NCI-H748 (cell line): ENCODE data around the gene RASGRP3.
"Not testable (repeated sequence)": the region's sequence is repeated elsewhere in the genome, so short reads cannot be mapped to it uniquely, and the experiment has no call there.

Source experiments
- DNase-seq: peaks from one replicate; lab custom pipeline; 2025; ENCODE audit not compliant: unreplicated experiment; lab: John Stamatoyannopoulos, UW

The RASGRP3 gene, protein sequence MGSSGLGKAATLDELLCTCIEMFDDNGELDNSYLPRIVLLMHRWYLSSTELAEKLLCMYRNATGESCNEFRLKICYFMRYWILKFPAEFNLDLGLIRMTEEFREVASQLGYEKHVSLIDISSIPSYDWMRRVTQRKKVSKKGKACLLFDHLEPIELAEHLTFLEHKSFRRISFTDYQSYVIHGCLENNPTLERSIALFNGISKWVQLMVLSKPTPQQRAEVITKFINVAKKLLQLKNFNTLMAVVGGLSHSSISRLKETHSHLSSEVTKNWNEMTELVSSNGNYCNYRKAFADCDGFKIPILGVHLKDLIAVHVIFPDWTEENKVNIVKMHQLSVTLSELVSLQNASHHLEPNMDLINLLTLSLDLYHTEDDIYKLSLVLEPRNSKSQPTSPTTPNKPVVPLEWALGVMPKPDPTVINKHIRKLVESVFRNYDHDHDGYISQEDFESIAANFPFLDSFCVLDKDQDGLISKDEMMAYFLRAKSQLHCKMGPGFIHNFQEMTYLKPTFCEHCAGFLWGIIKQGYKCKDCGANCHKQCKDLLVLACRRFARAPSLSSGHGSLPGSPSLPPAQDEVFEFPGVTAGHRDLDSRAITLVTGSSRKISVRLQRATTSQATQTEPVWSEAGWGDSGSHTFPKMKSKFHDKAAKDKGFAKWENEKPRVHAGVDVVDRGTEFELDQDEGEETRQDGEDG

DNA sequence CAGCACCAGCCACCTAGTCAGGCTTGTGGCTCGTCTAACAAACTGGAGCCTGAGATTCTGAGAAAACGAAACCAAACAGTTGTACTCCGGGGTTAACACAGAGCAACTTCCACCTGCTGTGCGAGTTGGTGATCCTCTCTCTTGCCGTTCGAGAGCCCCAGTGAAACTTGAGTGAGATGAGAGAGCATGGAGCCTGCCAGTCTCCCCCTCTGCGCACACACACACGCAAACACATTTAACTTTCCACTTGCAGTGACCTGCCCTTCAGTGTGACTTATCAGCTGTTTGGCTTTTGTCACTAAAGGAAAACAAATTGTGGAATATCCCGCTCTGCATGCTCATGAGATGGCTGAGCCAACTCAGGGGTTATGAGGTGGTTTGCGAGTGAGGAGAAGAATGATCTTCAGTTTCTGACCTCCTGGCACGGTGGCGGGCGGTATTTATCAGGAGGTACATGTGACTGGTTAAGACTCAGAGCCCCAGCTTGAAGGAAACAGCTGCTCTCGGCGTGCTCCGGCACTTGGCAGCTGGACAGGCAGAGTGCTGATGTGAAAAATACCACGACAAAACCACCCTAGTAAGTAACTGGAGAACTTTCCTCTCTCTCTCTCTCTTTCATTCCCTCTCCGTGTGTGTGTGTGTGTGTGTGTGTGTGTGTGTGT, at the start of gene RASGRP3:
Gene RASGRP3 (plus strand): TSS at position 519 of the 662 bp plus-strand sequence. CDS start 38,488 bp downstream, outside the sequence.
- peak; percentile 69 for DNase-seq

GRCh38 chr2:33426666-33427231, 49.7 kb upstream of the RASGRP3 start:
- DNase-seq, result no peak

GRCh38 chr2:33430077-33430476, 46.4 kb upstream of the RASGRP3 start:
- no peak for DNase-seq

DNA sequence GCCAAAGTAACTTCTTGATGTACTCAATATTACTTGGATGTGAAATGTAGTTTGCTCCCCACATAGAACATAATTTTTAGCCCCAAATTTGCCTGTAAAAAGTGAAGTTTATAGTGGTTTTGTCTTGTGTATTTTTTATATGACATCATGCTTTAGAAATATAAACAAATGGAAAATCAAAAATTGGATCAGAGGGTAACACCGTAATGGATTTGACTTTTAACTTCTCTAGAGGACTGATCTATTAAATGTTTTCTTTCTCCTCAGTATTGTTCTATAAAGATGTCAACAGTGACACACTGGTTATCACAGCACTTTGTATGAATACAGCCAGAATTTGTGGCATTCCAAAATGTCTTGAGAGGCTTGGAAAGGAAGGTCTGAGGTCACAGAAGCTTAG, 45.6 kb upstream of the RASGRP3 start:
- no peak for DNase-seq

- DNase-seq, result no peak
Measured at GRCh38 chr2:33432871-33433270, 43.6 kb upstream of the RASGRP3 start.

GRCh38 chr2:33433279-33434235, 42.9 kb upstream of the RASGRP3 start:
- no peak for DNase-seq

- DNase-seq, result no peak
Measured at GRCh38 chr2:33435518-33435917, 40.9 kb upstream of the RASGRP3 start.

- no peak for DNase-seq
Measured at GRCh38 chr2:33436083-33436482, 40.4 kb upstream of the RASGRP3 start.

GRCh38 chr2:33437297-33437696, 39.2 kb upstream of the RASGRP3 start:
- DNase-seq, result no peak

- no peak for DNase-seq
Measured at GRCh38 chr2:33437815-33438214, 38.6 kb upstream of the RASGRP3 start.

DNA sequence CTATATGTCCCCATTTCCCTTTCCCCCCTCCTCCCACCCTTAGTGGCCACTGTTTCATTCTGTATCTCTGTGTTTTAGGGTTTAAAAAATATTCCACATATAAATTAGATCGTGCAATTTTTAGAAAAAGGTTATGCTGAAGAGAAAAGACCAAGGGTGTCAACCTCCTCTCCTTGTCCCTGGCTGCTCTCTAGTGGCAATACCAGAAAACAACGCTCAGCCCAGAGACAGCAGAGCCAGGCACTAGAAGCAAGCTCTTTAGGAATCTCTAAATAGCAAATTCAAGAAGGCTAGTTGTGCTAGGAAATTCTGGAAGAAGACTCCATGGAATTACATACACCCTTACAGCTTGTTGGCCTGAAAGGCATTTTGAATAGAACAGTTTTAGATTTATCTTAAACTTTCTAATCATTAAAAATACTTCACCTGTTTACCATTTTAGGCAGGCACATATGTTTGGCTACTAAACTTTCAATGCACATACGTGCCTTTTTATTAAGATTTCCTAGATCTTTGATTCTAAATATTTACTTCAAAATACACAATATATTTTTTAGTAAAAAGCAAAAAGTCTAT, 35.1 kb upstream of the RASGRP3 start:
- peak; percentile 33 for DNase-seq

- DNase-seq, result not testable (repeated sequence)
Measured at GRCh38 chr2:33442052-33442451, 34.4 kb upstream of the RASGRP3 start.

- no peak for DNase-seq
Measured at GRCh38 chr2:33442528-33443079, 33.8 kb upstream of the RASGRP3 start.

DNA sequence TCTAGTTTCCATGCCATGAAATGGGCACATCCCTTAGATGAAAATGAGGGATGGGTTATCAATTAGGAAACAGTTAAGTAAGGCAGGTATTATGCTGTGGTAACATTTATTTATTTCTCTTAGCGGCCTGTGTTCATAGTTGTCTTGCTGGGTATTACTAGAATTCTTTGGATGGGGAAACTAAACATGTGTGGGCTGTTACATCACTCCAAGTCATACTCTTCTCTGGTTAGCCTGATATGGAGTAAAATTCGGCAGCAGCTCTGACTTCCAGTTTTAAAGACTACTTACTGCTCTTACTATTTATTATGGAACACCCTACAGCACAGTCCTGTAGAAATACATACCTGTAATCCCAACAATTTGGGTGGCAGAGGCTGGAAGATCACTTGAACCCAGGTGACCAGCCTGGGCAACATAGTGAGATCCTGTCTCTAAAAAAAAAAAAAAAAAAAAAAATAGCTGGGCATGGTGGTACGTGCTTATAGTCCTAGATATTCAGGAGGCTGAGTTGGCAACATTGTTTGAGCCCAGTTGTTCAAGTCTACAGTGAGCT, 33.1 kb upstream of the RASGRP3 start:
- DNase-seq, result no peak

DNA sequence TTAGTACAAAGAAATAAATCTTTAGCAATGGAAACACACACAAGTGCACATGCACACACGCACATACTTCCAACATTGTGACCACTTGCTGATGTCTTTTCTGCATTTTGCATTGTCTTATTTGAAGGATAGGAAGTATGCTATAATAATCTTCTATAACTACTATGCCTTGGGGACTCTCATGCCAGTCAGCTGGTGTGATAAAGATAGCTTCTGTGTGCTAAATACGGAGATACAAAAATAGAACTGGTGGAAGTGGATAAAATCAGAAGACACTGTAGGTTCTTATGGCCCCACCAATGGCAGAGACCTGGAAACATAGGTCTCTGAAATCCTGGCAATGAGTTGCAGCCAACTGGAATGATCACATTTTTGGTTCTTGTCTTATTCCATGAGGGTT, 31.5 kb upstream of the RASGRP3 start:
- no peak for DNase-seq

GRCh38 chr2:33448220-33448899, 28.1 kb upstream of the RASGRP3 start:
- DNase-seq, result no peak

DNA sequence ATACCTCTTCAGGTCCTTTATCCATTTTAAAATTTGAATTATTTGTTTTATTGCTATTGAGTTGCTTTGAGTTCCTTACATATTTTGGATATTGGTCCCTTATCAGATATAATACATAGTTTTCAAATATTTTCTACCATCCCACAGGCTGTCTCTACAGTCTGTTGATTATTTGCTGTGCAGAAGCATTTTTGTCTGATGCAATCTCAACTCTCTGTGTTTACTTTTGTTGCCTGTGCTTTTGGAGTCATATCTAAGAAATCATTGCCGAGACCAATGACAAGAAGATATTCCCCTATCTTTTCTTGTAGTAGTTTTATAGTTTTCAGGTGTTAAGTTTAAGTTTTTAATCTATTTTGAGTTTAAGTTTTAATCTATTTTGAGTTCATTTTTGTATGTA, 25.2 kb upstream of the RASGRP3 start:
- no peak for DNase-seq

- no peak for DNase-seq
Measured at GRCh38 chr2:33451825-33452224, 24.6 kb upstream of the RASGRP3 start.

- DNase-seq, result no peak
Measured at GRCh38 chr2:33452545-33452944, 23.9 kb upstream of the RASGRP3 start.
